ENCODE results near the gene OPHN1. TPM values are rescaled to one million over a fixed set of nuclear protein-coding genes. Genes with fewer than 3 reads are reported as not detected.
"Not testable (repeated sequence)": the region's sequence is repeated elsewhere in the genome, so short reads cannot be mapped to it uniquely, and the experiment has no call there.

OPHN1 gene
- total RNA-seq, 1 experiment from 2014 or later: 4.6 TPM

DNA sequence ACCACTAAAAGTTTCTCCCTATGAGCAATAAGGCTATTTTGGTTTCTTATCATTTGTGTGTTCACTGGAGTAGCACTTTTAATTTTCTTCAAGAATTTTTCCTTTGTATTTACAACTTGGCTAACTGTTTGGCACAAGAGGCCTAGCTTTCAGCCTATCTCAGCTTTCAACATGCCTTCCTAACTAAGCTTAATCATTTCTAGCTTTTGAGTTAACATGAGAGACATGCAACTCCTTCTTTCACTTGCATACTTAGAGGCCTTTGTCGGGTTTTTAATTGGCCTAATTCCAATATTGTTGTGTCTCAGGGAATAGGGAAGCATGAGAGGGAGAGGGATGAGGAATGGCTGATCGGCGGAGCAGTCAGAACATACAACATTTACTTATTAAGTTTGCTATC, 349.8 kb downstream of the OPHN1 start:
- intact Hi-C loops (cut with micrococcal nuclease; ENCODE audit: unreplicated experiment): no loop called here

DNA sequence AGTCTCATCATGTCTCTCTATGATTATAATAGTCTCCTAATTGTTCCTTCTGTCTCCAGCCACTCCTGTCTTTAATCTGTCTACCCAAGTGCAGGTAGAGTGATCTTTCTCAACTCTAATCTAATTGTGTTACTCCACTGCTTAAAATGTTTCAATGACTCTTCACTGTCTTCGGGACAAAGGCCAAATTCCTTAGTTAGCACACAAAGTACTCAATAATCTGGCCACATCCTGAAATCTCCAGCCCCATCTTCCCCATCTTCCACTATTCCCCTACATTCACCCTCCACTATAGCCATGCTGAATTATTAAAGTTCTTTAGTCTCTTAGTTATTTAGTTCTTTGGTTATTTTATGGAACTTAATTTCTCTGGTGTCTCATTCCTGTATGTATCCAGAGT, 353.3 kb downstream of the OPHN1 start:
- no peaks in the 10 kb centered on the region for H3K27me3 ChIP-seq (replicated peaks; ENCODE audit: control insufficient read depth, insufficient read depth, low read length)
- no peak for DNase-seq
- no peaks in the 10 kb centered on the region for H3K4me1 ChIP-seq
- intact Hi-C loops (cut with micrococcal nuclease; ENCODE audit: unreplicated experiment): no loop called here
- ChIA-PET CTCF (no interaction called here), POLR2A (no interaction called here)
- H3K36me3 ChIP-seq (ENCODE audit: control insufficient read depth, insufficient read depth, low read length): no peaks in the 10 kb centered on the region
- H3K4me1 Mint-ChIP-seq (ENCODE audit: low read depth, unreplicated experiment): peaks cover 13% of the 10 kb centered on the region
- H3K9me3 ChIP-seq: no peaks in the 10 kb centered on the region
- no peaks in the 10 kb centered on the region for H3K27me3 Mint-ChIP-seq (ENCODE audit: insufficient read depth, unreplicated experiment)
- H3K27ac Mint-ChIP-seq (ENCODE audit: unreplicated experiment): no peak overlapping the region
- TF ChIP-seq, protein P1, sequence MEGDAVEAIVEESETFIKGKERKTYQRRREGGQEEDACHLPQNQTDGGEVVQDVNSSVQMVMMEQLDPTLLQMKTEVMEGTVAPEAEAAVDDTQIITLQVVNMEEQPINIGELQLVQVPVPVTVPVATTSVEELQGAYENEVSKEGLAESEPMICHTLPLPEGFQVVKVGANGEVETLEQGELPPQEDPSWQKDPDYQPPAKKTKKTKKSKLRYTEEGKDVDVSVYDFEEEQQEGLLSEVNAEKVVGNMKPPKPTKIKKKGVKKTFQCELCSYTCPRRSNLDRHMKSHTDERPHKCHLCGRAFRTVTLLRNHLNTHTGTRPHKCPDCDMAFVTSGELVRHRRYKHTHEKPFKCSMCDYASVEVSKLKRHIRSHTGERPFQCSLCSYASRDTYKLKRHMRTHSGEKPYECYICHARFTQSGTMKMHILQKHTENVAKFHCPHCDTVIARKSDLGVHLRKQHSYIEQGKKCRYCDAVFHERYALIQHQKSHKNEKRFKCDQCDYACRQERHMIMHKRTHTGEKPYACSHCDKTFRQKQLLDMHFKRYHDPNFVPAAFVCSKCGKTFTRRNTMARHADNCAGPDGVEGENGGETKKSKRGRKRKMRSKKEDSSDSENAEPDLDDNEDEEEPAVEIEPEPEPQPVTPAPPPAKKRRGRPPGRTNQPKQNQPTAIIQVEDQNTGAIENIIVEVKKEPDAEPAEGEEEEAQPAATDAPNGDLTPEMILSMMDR (IDR thresholded peaks at IDR 0.05; ENCODE audit: insufficient read depth in 1 of 2, low read depth in 1 of 2, low read length in 1 of 2, severe bottlenecking in 1 of 2, unreplicated experiment in 1 of 2): no peak
- H3K36me3 Mint-ChIP-seq (ENCODE audit: insufficient read depth, unreplicated experiment): no peaks in the 10 kb centered on the region
- no peak overlapping the region for H3K4me3 ChIP-seq (ENCODE audit: low read depth, low read length)
- BruUV-seq (replicated peaks): no TSS peak
- peaks cover 24% of the 10 kb centered on the region for H3K9me3 Mint-ChIP-seq (ENCODE audit: unreplicated experiment)
- H3K4me3 Mint-ChIP-seq (ENCODE audit: unreplicated experiment): no peak overlapping the region

More for the DNA sequence above, 349.8 kb downstream of the OPHN1 start:
- no peak overlapping the region for H3K27ac Mint-ChIP-seq (ENCODE audit: unreplicated experiment)
- peaks cover 17% of the 10 kb centered on the region for H3K9me3 Mint-ChIP-seq (ENCODE audit: unreplicated experiment)
- Histone ChIP-seq H3K27me3 (replicated peaks; ENCODE audit: control insufficient read depth, insufficient read depth, low read length) (no peaks in the 10 kb centered on the region), H3K9me3 (no peaks in the 10 kb centered on the region), H3K36me3 (ENCODE audit: control insufficient read depth, insufficient read depth, low read length) (no peaks in the 10 kb centered on the region), H3K4me3 (ENCODE audit: low read depth, low read length) (no peak overlapping the region), H3K4me1 (no peaks in the 10 kb centered on the region)
- H3K36me3 Mint-ChIP-seq (ENCODE audit: insufficient read depth, unreplicated experiment): no peaks in the 10 kb centered on the region
- H3K27me3 Mint-ChIP-seq (ENCODE audit: insufficient read depth, unreplicated experiment): no peaks in the 10 kb centered on the region
- peaks cover 13% of the 10 kb centered on the region for H3K4me1 Mint-ChIP-seq (ENCODE audit: low read depth, unreplicated experiment)
- no peak for DNase-seq
- no peak overlapping the region for H3K4me3 Mint-ChIP-seq (ENCODE audit: unreplicated experiment)
- TF ChIP-seq, protein P1 (IDR thresholded peaks at IDR 0.05; ENCODE audit: insufficient read depth in 1 of 2, low read depth in 1 of 2, low read length in 1 of 2, severe bottlenecking in 1 of 2, unreplicated experiment in 1 of 2): no peak
- CTCF ChIA-PET: no interaction called here
- POLR2A ChIA-PET: no interaction called here
- no TSS peak for BruUV-seq (replicated peaks)

DNA sequence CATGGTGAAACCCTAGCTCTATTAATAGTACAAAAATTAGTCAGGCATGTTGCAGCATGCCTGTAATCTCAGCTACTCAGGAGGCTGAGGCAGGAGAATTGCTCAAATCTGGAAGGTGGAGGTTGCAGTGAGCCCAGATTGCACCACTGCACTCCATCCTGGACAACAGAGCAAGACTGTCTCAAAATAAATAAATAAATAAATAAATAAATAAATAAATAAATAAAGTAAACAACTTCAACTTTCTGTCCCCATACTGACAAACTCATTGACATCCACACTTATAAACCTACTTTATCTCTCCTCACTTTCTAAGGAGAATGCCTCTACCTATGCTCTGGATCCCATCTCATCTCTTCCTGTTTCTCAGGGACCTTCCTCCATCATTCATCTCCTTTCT, 354.5 kb downstream of the OPHN1 start:
- H3K27ac Mint-ChIP-seq (ENCODE audit: unreplicated experiment); H3K9me3 ChIP-seq; POLR2A ChIA-PET; H3K36me3 ChIP-seq (ENCODE audit: control insufficient read depth, insufficient read depth, low read length); H3K27me3 Mint-ChIP-seq (ENCODE audit: insufficient read depth, unreplicated experiment); intact Hi-C loops (cut with micrococcal nuclease; ENCODE audit: unreplicated experiment); H3K4me1 ChIP-seq; DNase-seq; H3K4me3 ChIP-seq (ENCODE audit: low read depth, low read length); H3K27me3 ChIP-seq (replicated peaks; ENCODE audit: control insufficient read depth, insufficient read depth, low read length); CTCF ChIA-PET; H3K36me3 Mint-ChIP-seq (ENCODE audit: insufficient read depth, unreplicated experiment); BruUV-seq (replicated peaks); H3K4me3 Mint-ChIP-seq (ENCODE audit: unreplicated experiment): not testable (repeated sequence)
- peaks cover 24% of the 10 kb centered on the region for H3K9me3 Mint-ChIP-seq (ENCODE audit: unreplicated experiment)
- H3K4me1 Mint-ChIP-seq (ENCODE audit: low read depth, unreplicated experiment): peaks cover 13% of the 10 kb centered on the region

DNA sequence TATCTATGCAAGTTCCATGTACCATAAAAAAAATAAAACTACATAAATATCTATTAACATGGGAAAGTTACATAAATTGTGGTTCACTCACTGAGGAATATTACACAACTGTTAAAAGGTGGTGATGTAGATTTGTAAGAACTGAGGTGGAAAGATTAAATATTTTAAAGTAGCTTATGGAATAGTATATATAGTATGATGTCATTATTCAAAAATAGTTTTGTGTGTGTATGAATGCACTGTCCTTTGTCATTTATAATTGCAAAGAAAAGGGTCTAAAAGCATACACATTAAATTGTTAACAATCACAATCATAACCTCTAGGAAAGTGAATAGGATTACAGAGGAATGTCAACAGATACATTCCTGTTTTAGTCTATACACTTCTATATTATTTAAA, 355.9 kb downstream of the OPHN1 start:
- H3K9me3 ChIP-seq: no peaks in the 10 kb centered on the region
- no peaks in the 10 kb centered on the region for H3K27me3 ChIP-seq (replicated peaks; ENCODE audit: control insufficient read depth, insufficient read depth, low read length)
- no peak overlapping the region for H3K4me3 ChIP-seq (ENCODE audit: low read depth, low read length)
- Mint-ChIP-seq H3K4me3 (ENCODE audit: unreplicated experiment) (no peak overlapping the region), H3K36me3 (ENCODE audit: insufficient read depth, unreplicated experiment) (no peaks in the 10 kb centered on the region), H3K27ac (ENCODE audit: unreplicated experiment) (no peak overlapping the region), H3K9me3 (ENCODE audit: unreplicated experiment) (peaks cover 24% of the 10 kb centered on the region), H3K4me1 (ENCODE audit: low read depth, unreplicated experiment) (peaks cover 13% of the 10 kb centered on the region), H3K27me3 (ENCODE audit: insufficient read depth, unreplicated experiment) (no peaks in the 10 kb centered on the region)
- no TSS peak for BruUV-seq (replicated peaks)
- TF ChIP-seq, protein P1 (IDR thresholded peaks at IDR 0.05; ENCODE audit: insufficient read depth in 1 of 2, low read depth in 1 of 2, low read length in 1 of 2, severe bottlenecking in 1 of 2, unreplicated experiment in 1 of 2): no peak
- no peaks in the 10 kb centered on the region for H3K4me1 ChIP-seq
- H3K36me3 ChIP-seq (ENCODE audit: control insufficient read depth, insufficient read depth, low read length): no peaks in the 10 kb centered on the region
- intact Hi-C loops (cut with micrococcal nuclease; ENCODE audit: unreplicated experiment): no loop called here
- CTCF ChIA-PET: no interaction called here
- POLR2A ChIA-PET: no interaction called here
- no peak for DNase-seq
